Measurements from ENCODE around the gene CDCA4. TPM values are rescaled to one million over a fixed set of nuclear protein-coding genes. Genes with fewer than 3 reads are reported as not detected.

The CDCA4 gene
- polyA plus RNA-seq, 1 donor, result 23.0 TPM

Other genes starting within 250 kb of the CDCA4 start
- 96.9 TPM for gene AKT1, start 225.3 kb downstream of the CDCA4 start, polyA plus RNA-seq (ENCODE audit: insufficient read length)
- gene ZBTB42, start 220.0 kb downstream of the CDCA4 start, polyA plus RNA-seq (ENCODE audit: insufficient read length), result 3.1 TPM
- 11.7 TPM for gene CEP170B, start 155.8 kb downstream of the CDCA4 start, polyA plus RNA-seq (ENCODE audit: insufficient read length)
- 2.5 TPM for gene PLD4, start 96.2 kb downstream of the CDCA4 start, polyA plus RNA-seq (ENCODE audit: insufficient read length)
- gene AHNAK2, start 42.7 kb downstream of the CDCA4 start, polyA plus RNA-seq (ENCODE audit: insufficient read length), result 2.2 TPM
- gene CLBA1, start 35.3 kb downstream of the CDCA4 start, polyA plus RNA-seq (ENCODE audit: insufficient read length), result 25.0 TPM
- 0.33 TPM for gene GPR132, start 44.3 kb upstream of the CDCA4 start, polyA plus RNA-seq (ENCODE audit: insufficient read length)
- gene JAG2, start 147.7 kb upstream of the CDCA4 start, polyA plus RNA-seq (ENCODE audit: insufficient read length), result 7.5 TPM
- gene NUDT14, start 160.2 kb upstream of the CDCA4 start, polyA plus RNA-seq (ENCODE audit: insufficient read length), result 24.3 TPM
- gene BTBD6, start 227.4 kb upstream of the CDCA4 start, polyA plus RNA-seq (ENCODE audit: insufficient read length), result 32.1 TPM